OCI-LY3 (cell line): ENCODE results near the gene HAO2.

Source experiments
- H2AFZ ChIP-seq: fragments of 200-600, 300-600 bp; shearing (Covaris generic); 2 replicates; pipeline ENCODE4 v1.6.0; 2014; ENCODE audit warnings: antibody characterized with exemption, low read depth, low read length
- H3K27ac ChIP-seq: fragments of 200-600, 300-600 bp; sonication (generic); 2 replicates; pipeline ENCODE4 v1.5.1; 2014; ENCODE audit warnings: mild to moderate bottlenecking, low read length, moderate library complexity, mixed read lengths
- H3K27me3 ChIP-seq: fragments of 200-600, 300-600 bp; sonication (generic); 2 replicates; pipeline ENCODE4 v1.6.1; 2014; ENCODE audit warnings: low read depth, low read length, mixed read lengths
- H3K36me3 ChIP-seq: fragments of 200-600, 300-600 bp; sonication (generic); replicated peaks from 2 replicates; pipeline ENCODE3; 2014; ENCODE audit warnings: low read depth, low read length, mixed read lengths
- H3K4me1 ChIP-seq: fragments of 300-600, 200-600 bp; sonication (generic); 2 replicates; pipeline ENCODE4 v1.6.1; 2014; ENCODE audit warnings: low read length, mixed read lengths
- H3K4me2 ChIP-seq: fragments of 200-600, 300-600 bp; sonication (generic); 2 replicates; pipeline ENCODE4 v1.6.1; 2014; ENCODE audit warnings: low read length, mixed read lengths
- H3K4me3 ChIP-seq: fragments of 300-600, 200-600 bp; sonication (generic); 2 replicates; pipeline ENCODE4 v1.5.1; 2014; ENCODE audit warnings: antibody characterized with exemption, mild to moderate bottlenecking, low read length, moderate library complexity
- H3K79me2 ChIP-seq: fragments of 300-600, 200-600 bp; shearing (Covaris generic); 2 replicates; pipeline ENCODE4 v1.6.1; 2014; ENCODE audit warnings: mild to moderate bottlenecking, low read length, mixed read lengths
- H3K9ac ChIP-seq: fragments of 300-600, 200-600 bp; shearing (Covaris generic); 2 replicates; pipeline ENCODE4 v1.6.0; 2014; ENCODE audit warnings: mild to moderate bottlenecking, low read length, moderate library complexity
- H3K9me3 ChIP-seq: fragments of 200-600, 300-600 bp; shearing (Covaris generic); 2 replicates; pipeline ENCODE4 v1.6.1; 2014; ENCODE audit warnings: low read length, mixed read lengths; ENCODE audit not compliant: insufficient read depth
- H4K20me1 ChIP-seq: fragments of 200-600, 300-600 bp; sonication (generic); 2 replicates; pipeline ENCODE4 v1.6.1; 2016; ENCODE audit warnings: low read length, mixed read lengths; ENCODE audit not compliant: insufficient read depth
- EZH2phosphoT487 ChIP-seq: fragments of 200-600 bp; shearing (Covaris generic); IDR thresholded peaks from 2 replicates; pipeline ENCODE4 v1.6.1; 2018; ENCODE audit warnings: antibody characterized with exemption, mixed run types, low read depth
- TF ChIP-seq, protein P1 (sequence below): fragments of 200-600, 300-600 bp; sonication (generic); IDR thresholded peaks from 2 replicates; pipeline ENCODE4 v1.5.1; 2014; ENCODE audit warnings: antibody characterized with exemption, low read length, low read depth

The HAO2 gene

DNA sequence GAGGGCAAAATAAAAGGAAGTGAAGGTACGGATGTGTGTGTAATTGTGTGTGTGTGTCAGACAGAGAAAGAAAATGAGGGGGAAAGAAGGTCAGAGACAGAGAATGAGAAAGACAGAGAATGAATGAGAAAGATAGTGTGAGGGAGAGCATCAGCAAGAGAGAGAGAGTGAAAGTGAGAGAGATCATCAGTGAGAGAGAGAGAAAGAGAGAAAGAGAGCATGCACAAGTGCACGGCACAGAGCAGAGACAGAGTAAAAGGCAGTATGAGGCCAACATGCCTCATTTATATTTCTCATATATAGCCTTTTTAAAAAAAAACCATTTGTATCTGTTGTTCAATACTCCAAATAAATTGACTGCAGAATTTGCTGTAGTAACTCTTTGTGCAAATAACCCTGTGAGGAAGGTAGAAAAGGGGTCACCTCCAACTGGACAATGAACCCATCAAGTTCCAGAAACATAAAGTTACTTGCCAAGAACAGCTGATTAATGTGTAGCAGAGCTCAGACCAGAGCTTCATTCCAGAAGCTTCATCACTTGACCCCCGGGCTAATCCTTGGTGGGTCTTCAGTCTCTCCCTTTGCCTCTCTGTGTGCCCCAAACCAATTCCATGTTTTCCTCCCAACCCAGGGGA lies 47.5 kb downstream of the HAO2 start:
- Histone ChIP-seq H4K20me1 (no peaks in the 10 kb centered on the region), H3K27ac (no peak overlapping the region), H3K9me3 (no peaks in the 10 kb centered on the region), H3K79me2 (no peaks in the 10 kb centered on the region), H3K27me3 (no peaks in the 10 kb centered on the region), H3K9ac (no peak overlapping the region), H3K36me3 (no peaks in the 10 kb centered on the region), H3K4me1 (no peaks in the 10 kb centered on the region), H3K4me2 (no peak overlapping the region), H2AFZ (no peak overlapping the region), H3K4me3 (no peak overlapping the region)
- TF ChIP-seq EZH2phosphoT487 = no peak
- TF ChIP-seq, protein P1, sequence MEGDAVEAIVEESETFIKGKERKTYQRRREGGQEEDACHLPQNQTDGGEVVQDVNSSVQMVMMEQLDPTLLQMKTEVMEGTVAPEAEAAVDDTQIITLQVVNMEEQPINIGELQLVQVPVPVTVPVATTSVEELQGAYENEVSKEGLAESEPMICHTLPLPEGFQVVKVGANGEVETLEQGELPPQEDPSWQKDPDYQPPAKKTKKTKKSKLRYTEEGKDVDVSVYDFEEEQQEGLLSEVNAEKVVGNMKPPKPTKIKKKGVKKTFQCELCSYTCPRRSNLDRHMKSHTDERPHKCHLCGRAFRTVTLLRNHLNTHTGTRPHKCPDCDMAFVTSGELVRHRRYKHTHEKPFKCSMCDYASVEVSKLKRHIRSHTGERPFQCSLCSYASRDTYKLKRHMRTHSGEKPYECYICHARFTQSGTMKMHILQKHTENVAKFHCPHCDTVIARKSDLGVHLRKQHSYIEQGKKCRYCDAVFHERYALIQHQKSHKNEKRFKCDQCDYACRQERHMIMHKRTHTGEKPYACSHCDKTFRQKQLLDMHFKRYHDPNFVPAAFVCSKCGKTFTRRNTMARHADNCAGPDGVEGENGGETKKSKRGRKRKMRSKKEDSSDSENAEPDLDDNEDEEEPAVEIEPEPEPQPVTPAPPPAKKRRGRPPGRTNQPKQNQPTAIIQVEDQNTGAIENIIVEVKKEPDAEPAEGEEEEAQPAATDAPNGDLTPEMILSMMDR = no peak

DNA sequence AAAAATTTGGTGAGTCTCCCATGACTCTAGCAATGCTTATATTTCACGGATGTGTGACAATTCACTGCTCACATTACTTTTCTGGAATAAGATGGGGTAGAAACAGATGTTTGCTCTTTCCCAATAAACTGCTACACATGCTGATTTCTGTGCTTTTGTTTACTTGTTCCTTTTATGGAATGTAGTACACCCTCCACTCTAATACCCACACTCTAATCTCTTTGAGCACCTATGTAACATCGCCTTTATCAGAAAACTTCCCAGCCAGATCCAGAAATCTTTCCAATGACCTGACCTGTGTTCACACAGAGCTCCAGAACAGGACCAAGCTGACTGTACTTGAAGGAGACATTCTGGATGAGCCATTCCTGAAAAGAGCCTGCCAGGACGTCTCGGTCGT lies 50.5 kb downstream of the HAO2 start:
- Histone ChIP-seq H3K79me2 (no peaks in the 10 kb centered on the region), H3K27me3 (no peaks in the 10 kb centered on the region), H3K27ac (no peak overlapping the region), H3K4me3 (no peak overlapping the region), H3K4me2 (no peak overlapping the region), H2AFZ (no peak overlapping the region), H3K4me1 (no peaks in the 10 kb centered on the region), H3K9me3 (no peaks in the 10 kb centered on the region), H3K9ac (no peak overlapping the region), H4K20me1 (no peaks in the 10 kb centered on the region), H3K36me3 (no peaks in the 10 kb centered on the region)
- TF ChIP-seq, protein P1 = no peak
- no peak for TF ChIP-seq EZH2phosphoT487

DNA sequence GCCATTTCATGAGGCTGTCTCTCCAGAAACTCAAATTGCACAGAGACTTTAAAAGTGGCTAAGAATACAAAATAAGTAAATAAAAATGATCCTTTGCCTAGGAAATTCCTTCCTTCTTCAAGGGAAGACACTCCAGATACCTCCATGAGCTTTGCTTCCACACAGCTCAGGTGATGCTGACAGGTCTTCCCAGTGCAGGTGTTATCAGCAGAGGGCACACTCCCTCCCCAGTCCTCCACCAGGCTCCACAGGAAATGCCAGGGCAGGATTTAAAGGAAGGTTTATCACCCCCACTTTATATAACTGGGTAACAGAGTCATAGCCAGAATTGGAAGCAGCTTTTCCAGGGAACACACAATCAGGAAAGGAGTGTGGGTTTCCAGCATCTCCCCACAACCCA lies 52.1 kb downstream of the HAO2 start:
- TF ChIP-seq EZH2phosphoT487 = no peak
- TF ChIP-seq, protein P1 = no peak
- H2AFZ ChIP-seq = no peak overlapping the region
- no peak overlapping the region for H3K4me3 ChIP-seq
- no peaks in the 10 kb centered on the region for H3K4me1 ChIP-seq
- H3K9ac ChIP-seq = no peak overlapping the region
- no peaks in the 10 kb centered on the region for H3K27me3 ChIP-seq
- H3K79me2 ChIP-seq = no peaks in the 10 kb centered on the region
- no peaks in the 10 kb centered on the region for H4K20me1 ChIP-seq
- H3K27ac ChIP-seq = no peak overlapping the region
- no peaks in the 10 kb centered on the region for H3K9me3 ChIP-seq
- no peak overlapping the region for H3K4me2 ChIP-seq
- no peaks in the 10 kb centered on the region for H3K36me3 ChIP-seq

DNA sequence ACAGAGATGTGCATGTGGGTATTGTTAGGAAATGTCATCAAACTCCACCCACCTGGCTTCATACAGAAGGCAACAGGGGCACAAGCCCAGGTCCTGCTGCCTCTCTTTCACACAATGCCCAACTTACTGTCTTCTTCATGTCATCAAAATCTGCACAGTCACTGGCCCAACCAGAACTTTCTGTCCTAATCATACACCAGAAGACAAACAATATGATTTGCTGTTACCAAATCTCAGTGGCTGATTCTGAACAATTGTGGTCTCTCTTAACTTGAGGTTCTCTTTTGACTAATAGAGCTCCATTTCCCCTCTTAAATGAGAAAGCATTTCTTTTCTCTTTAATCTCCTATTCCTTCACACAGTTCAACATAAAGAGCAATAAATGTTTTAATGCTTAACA lies 54.0 kb downstream of the HAO2 start:
- H4K20me1 ChIP-seq = no peaks in the 10 kb centered on the region
- H3K9me3 ChIP-seq = no peaks in the 10 kb centered on the region
- no peak overlapping the region for H3K4me3 ChIP-seq
- no peaks in the 10 kb centered on the region for H3K79me2 ChIP-seq
- no peaks in the 10 kb centered on the region for H3K27me3 ChIP-seq
- no peak overlapping the region for H3K9ac ChIP-seq
- H3K4me2 ChIP-seq = no peak overlapping the region
- H2AFZ ChIP-seq = no peak overlapping the region
- no peaks in the 10 kb centered on the region for H3K36me3 ChIP-seq
- TF ChIP-seq, protein P1 = no peak
- H3K4me1 ChIP-seq = no peaks in the 10 kb centered on the region
- H3K27ac ChIP-seq = no peak overlapping the region
